BJ (cell line): ENCODE results near the gene NUP155. TPM values are rescaled to one million over a fixed set of nuclear protein-coding genes. Genes with fewer than 3 reads are reported as not detected.
"Not testable (repeated sequence)": the region's sequence is repeated elsewhere in the genome, so short reads cannot be mapped to it uniquely, and the experiment has no call there.

Experiments used
- CTCF ChIA-PET: fragments of 350-600 bp; formaldehyde crosslinking; extraction: SDS; loops from one replicate; lab custom pipeline; 2021; ENCODE audit warnings: antibody characterized with exemption, inconsistent platforms; lab: Yijun Ruan, JAX
- POLR2A ChIA-PET: fragments of 300-600 bp; sonication (Branson Sonifier 250); formaldehyde crosslinking; extraction: SDS; loops from one replicate; lab custom pipeline; 2021; ENCODE audit warnings: antibody characterized with exemption; lab: Charles Lee
- DNase-seq: peaks from one replicate; pipeline ENCODE4 v3.0.0-alpha.2; 2011; ENCODE audit warnings: low read depth
- H3K27me3 ChIP-seq: 2 replicates; pipeline ENCODE4 v1.6.0; 2011; ENCODE audit warnings: low read length; ENCODE audit not compliant: control insufficient read depth, insufficient read depth
- H3K36me3 ChIP-seq: 2 replicates; pipeline ENCODE4 v1.5.1; 2011; ENCODE audit warnings: low read length; ENCODE audit not compliant: control insufficient read depth, insufficient read depth
- H3K4me3 ChIP-seq: 2 replicates; pipeline ENCODE4 v1.5.1; 2011; ENCODE audit warnings: low read depth, mild to moderate bottlenecking, control low read depth, low read length
- polyA plus RNA-seq: library from polyadenylated mRNA; depleted of rRNA; stranded (reverse); fragments of >200 nt; gene quantifications from 2 replicates; pipeline ENCODE4 v1.2.3, GENCODE V29; 2011
- TF ChIP-seq, protein P1 (sequence below): IDR thresholded peaks from 2 replicates; pipeline ENCODE4 v1.5.1; 2011; ENCODE audit warnings: low read depth, mild to moderate bottlenecking, control low read depth, inconsistent platforms, low read length, moderate library complexity; ENCODE audit not compliant: insufficient read depth

The NUP155 gene
- polyA plus RNA-seq, 1 experiment = 10.8 TPM

DNA sequence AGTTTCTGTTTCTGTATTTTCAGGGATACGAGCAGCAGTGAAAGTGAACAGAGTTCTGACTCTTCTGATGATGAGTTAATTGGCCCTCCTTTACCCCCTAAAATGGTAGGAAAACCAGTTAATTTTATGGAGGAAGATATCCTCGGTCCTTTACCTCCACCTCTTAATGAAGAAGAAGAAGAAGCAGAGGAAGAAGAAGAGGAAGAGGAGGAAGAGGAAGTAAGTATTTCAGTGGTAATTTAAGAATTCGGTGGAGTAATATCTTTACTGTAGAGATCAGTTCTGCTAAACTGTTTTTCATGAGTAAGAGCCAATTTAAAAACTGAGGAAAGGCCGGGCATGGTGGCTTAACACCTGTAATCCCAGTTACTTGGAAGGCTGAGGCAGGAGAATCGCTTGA lies 25.4 kb upstream of the NUP155 start:
- Histone ChIP-seq H3K36me3 (peaks cover 5% of the 10 kb centered on the region), H3K27me3 (no peaks in the 10 kb centered on the region), H3K4me3 (no peak overlapping the region)
- ChIA-PET POLR2A (no interaction called here), CTCF (no interaction called here)
- no peak for DNase-seq
- TF ChIP-seq, protein P1, sequence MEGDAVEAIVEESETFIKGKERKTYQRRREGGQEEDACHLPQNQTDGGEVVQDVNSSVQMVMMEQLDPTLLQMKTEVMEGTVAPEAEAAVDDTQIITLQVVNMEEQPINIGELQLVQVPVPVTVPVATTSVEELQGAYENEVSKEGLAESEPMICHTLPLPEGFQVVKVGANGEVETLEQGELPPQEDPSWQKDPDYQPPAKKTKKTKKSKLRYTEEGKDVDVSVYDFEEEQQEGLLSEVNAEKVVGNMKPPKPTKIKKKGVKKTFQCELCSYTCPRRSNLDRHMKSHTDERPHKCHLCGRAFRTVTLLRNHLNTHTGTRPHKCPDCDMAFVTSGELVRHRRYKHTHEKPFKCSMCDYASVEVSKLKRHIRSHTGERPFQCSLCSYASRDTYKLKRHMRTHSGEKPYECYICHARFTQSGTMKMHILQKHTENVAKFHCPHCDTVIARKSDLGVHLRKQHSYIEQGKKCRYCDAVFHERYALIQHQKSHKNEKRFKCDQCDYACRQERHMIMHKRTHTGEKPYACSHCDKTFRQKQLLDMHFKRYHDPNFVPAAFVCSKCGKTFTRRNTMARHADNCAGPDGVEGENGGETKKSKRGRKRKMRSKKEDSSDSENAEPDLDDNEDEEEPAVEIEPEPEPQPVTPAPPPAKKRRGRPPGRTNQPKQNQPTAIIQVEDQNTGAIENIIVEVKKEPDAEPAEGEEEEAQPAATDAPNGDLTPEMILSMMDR = no peak

DNA sequence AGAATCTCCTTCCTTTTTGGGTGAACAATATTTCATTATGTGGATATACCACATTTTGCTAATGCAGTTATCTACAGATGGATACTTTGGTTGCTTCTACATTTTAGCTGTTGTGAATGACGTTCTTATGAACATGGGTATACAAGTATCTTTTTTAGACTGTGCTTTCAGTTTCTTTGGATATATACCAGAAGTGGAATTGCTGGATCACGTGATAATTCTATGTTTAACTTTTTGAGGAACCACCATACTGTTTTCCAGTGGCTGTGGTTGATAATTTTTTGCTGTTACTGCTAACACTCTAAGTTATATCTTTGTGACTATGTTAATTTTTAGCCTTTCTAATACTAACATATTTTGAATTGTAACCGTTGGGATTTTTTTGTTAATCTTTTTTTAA lies 20.7 kb upstream of the NUP155 start:
- Histone ChIP-seq H3K27me3 (no peaks in the 10 kb centered on the region), H3K4me3 (no peak overlapping the region), H3K36me3 (peaks cover 5% of the 10 kb centered on the region)
- ChIA-PET POLR2A (no interaction called here), CTCF (interaction anchor here (0.6 kb wide), 1 partner anchor 8 kb away, joined by 3 read pairs; no protein-coding TSS in a partner anchor)
- TF ChIP-seq, protein P1 = no peak
- DNase-seq = no peak

DNA sequence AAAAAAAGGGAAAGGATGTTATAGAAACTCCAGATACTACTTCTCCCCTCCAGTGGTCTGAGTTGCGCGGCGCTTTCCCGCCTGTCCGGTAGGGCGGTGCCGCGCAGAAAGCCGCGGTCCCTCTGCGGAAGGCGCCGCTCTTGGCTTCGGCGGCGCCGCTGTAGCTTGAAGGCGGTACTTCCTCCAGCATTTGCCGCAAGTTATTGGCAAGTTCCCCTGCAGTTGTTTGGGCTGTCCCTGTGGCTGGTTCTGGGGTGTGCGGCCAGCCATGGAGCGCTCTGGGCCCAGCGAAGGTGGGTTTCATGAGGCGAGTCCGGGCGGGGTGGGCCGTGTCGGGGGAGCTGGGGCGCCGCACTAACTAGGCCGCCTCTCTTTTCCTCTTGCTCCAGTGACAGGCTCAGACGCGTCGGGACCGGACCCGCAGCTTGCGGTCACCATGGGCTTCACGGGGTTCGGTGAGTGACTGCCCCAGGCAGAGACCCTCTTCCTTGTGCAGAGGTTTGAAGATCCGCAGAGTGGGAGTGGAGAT lies 8.3 kb upstream of the NUP155 start, which contains the start of gene WDR70:
TSS of gene WDR70 (plus strand) at position 219 of the 529 bp plus-strand sequence. CDS start at position 269, 50 bp downstream.
- H3K4me3 ChIP-seq = peak within 1 kb of the TSS; percentile 52
- peak; percentile 59 for DNase-seq
- H3K36me3 ChIP-seq, H3K27me3 ChIP-seq: not testable (repeated sequence)
- TF ChIP-seq, protein P1 = peak; percentile 61
- POLR2A ChIA-PET = interaction anchor here (0.6 to 1.0 kb wide), 3 partner anchors 8 to 813 kb away, joined by 3 to 12 read pairs (median 4); partner anchors contain the start of gene NUP155
- CTCF ChIA-PET = interaction anchor here (0.7 to 3.5 kb wide), 3 partner anchors 9 to 87 kb away, joined by 3 to 19 read pairs (median 3); partner anchors contain the start of gene NUP155

DNA sequence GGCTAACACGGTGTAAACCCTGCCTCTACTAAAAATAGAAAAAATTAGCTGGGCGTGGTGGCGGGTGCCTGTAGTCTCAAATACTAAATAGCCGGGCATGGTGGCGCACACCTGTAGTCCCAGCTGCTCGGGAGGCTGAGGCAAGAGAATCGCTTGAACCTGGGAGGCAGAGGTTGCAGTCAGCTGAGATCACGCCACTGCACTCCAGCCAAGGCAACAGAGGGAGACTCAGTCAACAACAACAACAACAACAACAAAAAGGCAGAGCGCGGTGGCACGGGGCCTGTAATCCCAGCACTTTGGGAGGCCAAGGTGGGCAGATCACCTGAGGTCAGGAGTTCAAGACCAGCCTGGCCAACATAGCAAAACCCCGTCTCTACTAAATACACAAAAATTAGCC lies 7.2 kb upstream of the NUP155 start:
- POLR2A ChIA-PET, H3K4me3 ChIP-seq: not testable (repeated sequence)
- CTCF ChIA-PET = interaction anchor here (1.0 to 1.5 kb wide), 2 partner anchors 12 to 35 kb away, joined by 3 read pairs; no protein-coding TSS in a partner anchor

DNA sequence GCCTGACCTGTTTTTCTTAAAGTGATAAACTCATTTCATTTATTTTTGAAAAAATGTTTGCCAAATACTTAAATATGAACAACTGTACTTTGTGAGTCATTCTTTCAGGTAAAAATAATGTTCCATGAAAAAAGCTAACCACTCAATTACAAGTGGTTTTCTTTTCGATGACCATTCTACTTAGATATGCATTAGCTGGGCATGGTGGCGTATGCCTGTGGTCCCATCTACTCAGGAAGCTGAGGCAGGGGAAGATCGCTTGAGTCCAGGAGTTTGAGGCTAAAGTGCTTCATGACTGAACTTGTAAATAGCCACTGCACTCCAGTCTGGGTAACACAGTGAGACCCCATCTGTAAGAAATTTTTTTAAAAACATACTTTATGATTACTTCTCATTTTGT lies 4.2 kb upstream of the NUP155 start:
- H3K27me3 ChIP-seq = no peaks in the 10 kb centered on the region
- no peak overlapping the region for H3K4me3 ChIP-seq
- DNase-seq = no peak
- ChIA-PET POLR2A (no interaction called here), CTCF (interaction anchor here (1.8 kb wide), 1 partner anchor 9 kb away, joined by 4 read pairs; no protein-coding TSS in a partner anchor)
- TF ChIP-seq, protein P1 = no peak
- H3K36me3 ChIP-seq = no peaks in the 10 kb centered on the region

More for the DNA sequence above, 7.2 kb upstream of the NUP155 start:
- H3K27me3 ChIP-seq, H3K36me3 ChIP-seq, DNase-seq: not testable (repeated sequence)
